Neural cell (in vitro differentiated cells): Measurements from ENCODE around the gene DENND1A.

Experiments
- EP300 ChIP-seq: fragments of 450-650 bp; conservative IDR thresholded peaks from 2 replicates; pipeline ENCODE4 v1.6.1; 2014; ENCODE audit warnings: antibody characterized with exemption, mild to moderate bottlenecking, moderate library complexity; ENCODE audit not compliant: poor library complexity, severe bottlenecking
- EZH2 ChIP-seq: fragments of 200-600, 300-800 bp; shearing (Covaris generic), sonication (generic); IDR thresholded peaks from 2 replicates; pipeline ENCODE4 v1.6.1; 2014; ENCODE audit warnings: antibody characterized with exemption, low read length, borderline replicate concordance, mild to moderate bottlenecking; ENCODE audit not compliant: insufficient read depth, poor library complexity, severe bottlenecking
- POLR2AphosphoS5 ChIP-seq: IDR thresholded peaks from 2 replicates; pipeline ENCODE4 v1.6.1; 2012
- SMC3 ChIP-seq: fragments of 450-650 bp; conservative IDR thresholded peaks from 2 replicates; pipeline ENCODE4 v1.6.1; 2014; ENCODE audit warnings: antibody characterized with exemption, mild to moderate bottlenecking, moderate library complexity; ENCODE audit not compliant: poor library complexity
- TAF1 ChIP-seq: IDR thresholded peaks from 2 replicates; pipeline ENCODE4 v1.6.1; 2012; ENCODE audit warnings: low read depth
- TF ChIP-seq, protein P1 (sequence below): fragments of 450-650 bp; IDR thresholded peaks from 2 replicates; pipeline ENCODE4 v1.5.1; 2014; ENCODE audit warnings: antibody characterized with exemption, mild to moderate bottlenecking, moderate library complexity; ENCODE audit not compliant: poor library complexity, severe bottlenecking

DNA sequence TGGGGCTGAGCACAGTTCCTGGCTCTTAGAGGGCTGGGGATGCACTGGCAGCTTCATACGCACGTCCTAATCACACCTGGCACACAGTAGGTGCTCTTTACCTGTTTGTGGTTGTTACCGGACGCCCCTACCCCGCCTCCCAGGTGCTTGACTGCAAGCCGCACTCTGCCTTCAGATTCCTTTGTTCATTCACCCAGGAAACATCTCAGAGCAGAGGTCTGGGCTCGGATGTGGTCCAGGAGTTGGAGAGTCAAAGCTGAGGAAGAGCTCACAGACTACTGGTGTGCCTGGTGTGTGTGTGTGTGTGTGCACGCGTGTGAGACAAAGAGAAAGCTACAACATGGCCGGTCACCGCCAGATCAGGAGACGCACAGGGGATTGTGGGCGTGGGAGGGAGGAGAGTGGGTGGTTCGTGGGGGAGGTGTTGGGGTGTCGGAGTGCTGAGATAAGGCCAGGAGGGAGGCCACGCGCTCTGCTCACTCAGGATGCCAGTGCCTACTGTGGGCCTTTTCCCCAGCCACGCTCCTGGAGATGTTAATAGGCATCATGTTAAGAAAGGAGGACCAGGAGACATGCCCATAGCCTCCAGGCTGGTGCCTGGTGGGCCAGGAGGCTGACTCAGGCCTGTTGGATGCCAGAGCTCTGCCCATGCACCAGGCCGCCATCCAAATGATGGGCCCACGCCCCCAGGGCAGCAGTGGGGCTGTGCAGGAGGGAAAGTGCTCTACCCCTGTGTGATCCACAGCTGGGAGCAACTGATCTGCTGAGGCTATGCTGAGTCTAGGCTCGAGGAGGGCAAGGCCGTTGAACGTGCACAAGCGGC, 534.0 kb downstream of the DENND1A start:
- TF ChIP-seq POLR2AphosphoS5, result no peak
- TF ChIP-seq EP300, result no peak
- no peak for TF ChIP-seq SMC3
- TF ChIP-seq, protein P1, sequence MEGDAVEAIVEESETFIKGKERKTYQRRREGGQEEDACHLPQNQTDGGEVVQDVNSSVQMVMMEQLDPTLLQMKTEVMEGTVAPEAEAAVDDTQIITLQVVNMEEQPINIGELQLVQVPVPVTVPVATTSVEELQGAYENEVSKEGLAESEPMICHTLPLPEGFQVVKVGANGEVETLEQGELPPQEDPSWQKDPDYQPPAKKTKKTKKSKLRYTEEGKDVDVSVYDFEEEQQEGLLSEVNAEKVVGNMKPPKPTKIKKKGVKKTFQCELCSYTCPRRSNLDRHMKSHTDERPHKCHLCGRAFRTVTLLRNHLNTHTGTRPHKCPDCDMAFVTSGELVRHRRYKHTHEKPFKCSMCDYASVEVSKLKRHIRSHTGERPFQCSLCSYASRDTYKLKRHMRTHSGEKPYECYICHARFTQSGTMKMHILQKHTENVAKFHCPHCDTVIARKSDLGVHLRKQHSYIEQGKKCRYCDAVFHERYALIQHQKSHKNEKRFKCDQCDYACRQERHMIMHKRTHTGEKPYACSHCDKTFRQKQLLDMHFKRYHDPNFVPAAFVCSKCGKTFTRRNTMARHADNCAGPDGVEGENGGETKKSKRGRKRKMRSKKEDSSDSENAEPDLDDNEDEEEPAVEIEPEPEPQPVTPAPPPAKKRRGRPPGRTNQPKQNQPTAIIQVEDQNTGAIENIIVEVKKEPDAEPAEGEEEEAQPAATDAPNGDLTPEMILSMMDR, result no peak
- no peak for TF ChIP-seq TAF1
- no peak for TF ChIP-seq EZH2
